Spinal cord (tissue), 10 donors: Measurements from ENCODE around the gene ZFAND2B. TPM values are rescaled to one million over a fixed set of nuclear protein-coding genes. Genes with fewer than 3 reads are reported as not detected.
A peak's percentile ranks its signal among the peaks of the same experiment; 100 is the strongest.

Experiments used
- DNase-seq, 6 donors: peaks; one replicate each; pipeline versions ENCODE4 v3.0.0 to v3.0.0-alpha.2; 2013 to 2015; ENCODE audit warnings: low spot score in 6 of 6, low read depth in 4 of 6
- H3K27ac ChIP-seq: one replicate; pipeline ENCODE4 v1.5.1; 2013; ENCODE audit warnings: low read depth, low read length, control low read depth
- H3K27me3 ChIP-seq: one replicate; pipeline ENCODE4 v1.6.1; 2013; ENCODE audit warnings: low read length; ENCODE audit not compliant: control insufficient read depth, insufficient read depth
- H3K36me3 ChIP-seq: one replicate; pipeline ENCODE4 v1.6.1; 2013; ENCODE audit warnings: low read length; ENCODE audit not compliant: control insufficient read depth, insufficient read depth
- H3K4me1 ChIP-seq: one replicate; pipeline ENCODE4 v1.6.1; 2013; ENCODE audit warnings: low read length; ENCODE audit not compliant: control insufficient read depth, insufficient read depth
- H3K4me3 ChIP-seq: one replicate; pipeline ENCODE4 v1.5.1; 2013; ENCODE audit warnings: low read depth, low read length, control low read depth
- H3K9me3 ChIP-seq: one replicate; pipeline ENCODE4 v1.6.1; 2013; ENCODE audit warnings: low read length; ENCODE audit not compliant: control insufficient read depth, insufficient read depth
- WGBS: methylation state at CpG from one replicate; pipeline ENCODE4 v1.1.5; 2013; ENCODE audit warnings: missing lambda C conversion rate; ENCODE audit not compliant: insufficient coverage; 5-methylcytosine and 5-hydroxymethylcytosine counted together
- polyA plus RNA-seq, 2 donors: library from polyadenylated mRNA; unstranded; fragments of 120-200 nt; gene quantifications; one replicate each; pipeline ENCODE4 v1.2.1, GENCODE V29; 2013; ENCODE audit not compliant: insufficient read length in 2 of 2
- total RNA-seq, 2 donors: library from RNA; depleted of rRNA in 1 of 2; stranded (reverse); fragments of 120-200 nt in 1 of 2; fragments of >200 nt in 1 of 2; gene quantifications; one replicate each; pipeline versions ENCODE4 v1.2.3 to v1.2.4, GENCODE V29; 2013 to 2014
- donor health status: healthy.

The ZFAND2B gene
- total and polyA plus RNA-seq, 4 donors, result 14.5 to 46.4 (median 38.9) TPM

GRCh38 chr2:219247678-219248642, 41.4 kb downstream of the ZFAND2B start:
- 85% methylated on average over 11 of the region's 17 CpGs for WGBS
- Histone ChIP-seq H3K4me3 (no peak overlapping the region), H3K27ac (no peak overlapping the region), H3K27me3 (peaks cover 12% of the 10 kb centered on the region), H3K9me3 (no peaks in the 10 kb centered on the region), H3K4me1 (peaks cover 39% of the 10 kb centered on the region), H3K36me3 (peaks cover 39% of the 10 kb centered on the region)
- DNase-seq, result no peak

- Histone ChIP-seq H3K4me1 (peaks cover 48% of the 10 kb centered on the region), H3K27me3 (peaks cover 21% of the 10 kb centered on the region), H3K9me3 (no peaks in the 10 kb centered on the region), H3K4me3 (no peak overlapping the region), H3K36me3 (peaks cover 36% of the 10 kb centered on the region), H3K27ac (peak overlapping the region; percentile 69)
- 83% methylated on average over 1 of the region's 2 CpGs for WGBS
- no peak for DNase-seq
These were observed 42.2 kb downstream of the ZFAND2B start for GRCh38 chr2:219248845-219249202.

- peak in 3 of 6 donors; percentile 50 to 79 (median 65) for DNase-seq
- Histone ChIP-seq H3K36me3 (peaks cover 36% of the 10 kb centered on the region), H3K27ac (peak overlapping the region; percentile 69), H3K4me3 (no peak overlapping the region), H3K4me1 (peaks cover 53% of the 10 kb centered on the region), H3K9me3 (no peaks in the 10 kb centered on the region), H3K27me3 (peaks cover 26% of the 10 kb centered on the region)
- WGBS, result 26% methylated on average over 5 of the region's 7 CpGs
These were observed 42.8 kb downstream of the ZFAND2B start for GRCh38 chr2:219249203-219249980.

GRCh38 chr2:219250049-219250781, 43.6 kb downstream of the ZFAND2B start:
- Histone ChIP-seq H3K36me3 (peaks cover 36% of the 10 kb centered on the region), H3K27me3 (peaks cover 35% of the 10 kb centered on the region), H3K4me1 (peaks cover 56% of the 10 kb centered on the region), H3K27ac (peak overlapping the region; percentile 69), H3K9me3 (no peaks in the 10 kb centered on the region), H3K4me3 (no peak overlapping the region)
- DNase-seq, result no peak
- 95% methylated on average over 19 of the region's 22 CpGs for WGBS

GRCh38 chr2:219251656-219252055, 45.1 kb downstream of the ZFAND2B start:
- no peak overlapping the region for H3K27ac ChIP-seq
- H3K9me3 ChIP-seq, result no peaks in the 10 kb centered on the region
- H3K4me3 ChIP-seq, result no peak overlapping the region
- DNase-seq, result no peak
- H3K36me3 ChIP-seq, result peaks cover 32% of the 10 kb centered on the region
- WGBS, result 77% methylated on average over 6 of the region's 6 CpGs
- H3K4me1 ChIP-seq, result peaks cover 46% of the 10 kb centered on the region
- H3K27me3 ChIP-seq, result peaks cover 49% of the 10 kb centered on the region

- 88% methylated on average over 1 of the region's 5 CpGs for WGBS
- H3K4me1 ChIP-seq, result peaks cover 45% of the 10 kb centered on the region
- no peak overlapping the region for H3K27ac ChIP-seq
- DNase-seq, result no peak
- H3K27me3 ChIP-seq, result peaks cover 52% of the 10 kb centered on the region
- H3K36me3 ChIP-seq, result peaks cover 28% of the 10 kb centered on the region
- no peak overlapping the region for H3K4me3 ChIP-seq
- no peaks in the 10 kb centered on the region for H3K9me3 ChIP-seq
These were observed 45.5 kb downstream of the ZFAND2B start for GRCh38 chr2:219252084-219252483.

GRCh38 chr2:219252570-219252899, 46.0 kb downstream of the ZFAND2B start:
- no peak overlapping the region for H3K27ac ChIP-seq
- WGBS, result 2% methylated on average over 9 of the region's 9 CpGs
- no peak for DNase-seq
- no peaks in the 10 kb centered on the region for H3K9me3 ChIP-seq
- H3K4me1 ChIP-seq, result peaks cover 45% of the 10 kb centered on the region
- peaks cover 24% of the 10 kb centered on the region for H3K36me3 ChIP-seq
- peaks cover 54% of the 10 kb centered on the region for H3K27me3 ChIP-seq
- H3K4me3 ChIP-seq, result peak overlapping the region; percentile 36

- no peak for DNase-seq
- Histone ChIP-seq H3K4me3 (peak within 1 kb of the TSS; percentile 36), H3K27me3 (peaks cover 60% of the 10 kb centered on the region), H3K27ac (no peak within 1 kb of the TSS), H3K4me1 (peaks cover 45% of the 10 kb centered on the region), H3K9me3 (no peaks in the 10 kb centered on the region), H3K36me3 (peaks cover 18% of the 10 kb centered on the region)
- 1% methylated on average over 32 of the region's 49 CpGs for WGBS
These were observed 46.5 kb downstream of the ZFAND2B start, which contains the start of gene TUBA4B for GRCh38 chr2:219252900-219253752. TSS of gene TUBA4B (plus strand) at chr2:219253243. CDS start at chr2:219253408, 165 bp downstream.
